ENCODE results near the gene COA3. TPM values are rescaled to one million over a fixed set of nuclear protein-coding genes. Genes with fewer than 3 reads are reported as not detected.
A peak's percentile ranks its signal among the peaks of the same experiment; 100 is the strongest.

COA3 gene
- total and polyA plus RNA-seq, 2 experiments from 2014 or later, result 81.2 to 138 TPM

DNA sequence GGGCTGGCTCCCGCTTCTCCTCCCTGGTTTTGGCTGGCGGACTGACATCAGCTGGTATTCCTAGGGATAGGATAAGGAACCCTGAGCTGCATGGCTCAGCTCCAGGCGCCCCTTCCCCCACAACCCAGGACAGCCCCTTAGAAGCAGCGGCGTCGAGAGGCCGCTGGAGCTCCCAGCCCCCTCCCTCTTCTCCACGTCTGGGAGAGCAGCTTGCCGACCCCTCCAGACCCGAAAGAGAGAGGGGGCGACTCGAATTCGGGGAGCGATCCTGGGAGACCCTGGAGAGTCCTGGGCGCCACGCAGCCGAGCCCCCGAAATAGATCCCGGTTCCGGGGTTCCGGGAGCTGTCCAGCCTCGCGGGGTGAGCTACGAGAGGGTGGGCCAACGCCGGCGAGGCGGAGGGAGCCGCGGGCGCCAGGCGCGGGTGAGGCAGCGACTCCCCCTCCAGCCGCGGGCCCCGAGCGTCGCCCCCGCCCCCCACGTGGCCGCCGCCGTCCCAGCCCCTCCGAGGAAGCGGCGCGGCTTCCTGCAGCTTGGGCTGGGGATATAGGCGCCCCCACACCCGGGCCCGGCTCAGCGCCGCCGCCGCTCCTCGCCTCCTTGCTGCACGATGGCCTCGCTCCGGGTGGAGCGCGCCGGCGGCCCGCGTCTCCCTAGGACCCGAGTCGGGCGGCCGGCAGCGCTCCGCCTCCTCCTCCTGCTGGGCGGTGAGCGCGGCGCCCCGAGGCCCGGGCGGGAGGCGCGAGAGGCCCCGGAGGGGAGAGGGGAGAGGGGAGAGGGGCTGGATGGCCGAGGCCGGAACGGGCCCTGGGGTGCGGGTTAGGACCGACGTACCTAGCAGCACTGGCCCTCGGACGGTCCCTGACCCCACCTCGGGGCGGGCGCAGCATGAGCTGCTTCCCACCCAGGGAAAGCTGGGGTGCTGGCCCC is 37.6 kb downstream of the COA3 start, which contains the start of gene RAMP2:
Gene RAMP2, plus strand, starts transcription at position 576 of the 930 bp plus-strand sequence. Its CDS starts 35 bp downstream, at position 611.
- H3K27me3 ChIP-seq (ENCODE audit: insufficient read depth), result peaks cover 40% of the 10 kb centered on the region
- H3K27ac ChIP-seq (ENCODE audit: low read depth), result no peak within 1 kb of the TSS
- Mint-ChIP-seq H3K27ac (no peak within 1 kb of the TSS), H3K4me1 (peaks cover 24% of the 10 kb centered on the region), H3K4me3 (peak within 1 kb of the TSS; percentile 68), H3K27me3 (ENCODE audit: insufficient read depth, low read depth, poor library complexity) (peaks cover 41% of the 10 kb centered on the region), H3K36me3 (ENCODE audit: low read depth) (no peaks in the 10 kb centered on the region), H3K9me3 (no peaks in the 10 kb centered on the region)
- H3K79me2 ChIP-seq (replicated peaks; ENCODE audit: insufficient read depth), result no peaks in the 10 kb centered on the region
- H3F3A ChIP-seq (replicated peaks; ENCODE audit: low read depth), result no peaks in the 10 kb centered on the region; the same call in 1 of the 2 replicates
- H2AFZ ChIP-seq, result peak within 1 kb of the TSS; percentile 97
- H4K20me1 ChIP-seq (replicated peaks; ENCODE audit: insufficient read depth), result no peaks in the 10 kb centered on the region
- no peaks in the 10 kb centered on the region; the same call in 1 of the 2 replicates for H3K36me3 ChIP-seq (ENCODE audit: insufficient read depth)
- no peaks in the 10 kb centered on the region for H3K9me2 ChIP-seq (ENCODE audit: insufficient read depth)
- DNase-seq (ENCODE audit: low spot score), result peak; percentile 73
- TF ChIP-seq, protein P1, sequence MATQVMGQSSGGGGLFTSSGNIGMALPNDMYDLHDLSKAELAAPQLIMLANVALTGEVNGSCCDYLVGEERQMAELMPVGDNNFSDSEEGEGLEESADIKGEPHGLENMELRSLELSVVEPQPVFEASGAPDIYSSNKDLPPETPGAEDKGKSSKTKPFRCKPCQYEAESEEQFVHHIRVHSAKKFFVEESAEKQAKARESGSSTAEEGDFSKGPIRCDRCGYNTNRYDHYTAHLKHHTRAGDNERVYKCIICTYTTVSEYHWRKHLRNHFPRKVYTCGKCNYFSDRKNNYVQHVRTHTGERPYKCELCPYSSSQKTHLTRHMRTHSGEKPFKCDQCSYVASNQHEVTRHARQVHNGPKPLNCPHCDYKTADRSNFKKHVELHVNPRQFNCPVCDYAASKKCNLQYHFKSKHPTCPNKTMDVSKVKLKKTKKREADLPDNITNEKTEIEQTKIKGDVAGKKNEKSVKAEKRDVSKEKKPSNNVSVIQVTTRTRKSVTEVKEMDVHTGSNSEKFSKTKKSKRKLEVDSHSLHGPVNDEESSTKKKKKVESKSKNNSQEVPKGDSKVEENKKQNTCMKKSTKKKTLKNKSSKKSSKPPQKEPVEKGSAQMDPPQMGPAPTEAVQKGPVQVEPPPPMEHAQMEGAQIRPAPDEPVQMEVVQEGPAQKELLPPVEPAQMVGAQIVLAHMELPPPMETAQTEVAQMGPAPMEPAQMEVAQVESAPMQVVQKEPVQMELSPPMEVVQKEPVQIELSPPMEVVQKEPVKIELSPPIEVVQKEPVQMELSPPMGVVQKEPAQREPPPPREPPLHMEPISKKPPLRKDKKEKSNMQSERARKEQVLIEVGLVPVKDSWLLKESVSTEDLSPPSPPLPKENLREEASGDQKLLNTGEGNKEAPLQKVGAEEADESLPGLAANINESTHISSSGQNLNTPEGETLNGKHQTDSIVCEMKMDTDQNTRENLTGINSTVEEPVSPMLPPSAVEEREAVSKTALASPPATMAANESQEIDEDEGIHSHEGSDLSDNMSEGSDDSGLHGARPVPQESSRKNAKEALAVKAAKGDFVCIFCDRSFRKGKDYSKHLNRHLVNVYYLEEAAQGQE (IDR thresholded peaks at IDR 0.05; ENCODE audit: unreplicated experiment), result peak; percentile 70
- TF ChIP-seq EZH2 (IDR thresholded peaks at IDR 0.05; ENCODE audit: low read depth, unreplicated experiment), result no peak
- peak within 1 kb of the TSS; percentile 96 for H3K4me2 ChIP-seq
- H3K4me3 ChIP-seq, result peak within 1 kb of the TSS; percentile 80
- ATAC-seq, result peak; percentile 74
- peaks cover 15% of the 10 kb centered on the region; the same call in 1 of the 2 replicates for H3K4me1 ChIP-seq (ENCODE audit: insufficient read depth)

DNA sequence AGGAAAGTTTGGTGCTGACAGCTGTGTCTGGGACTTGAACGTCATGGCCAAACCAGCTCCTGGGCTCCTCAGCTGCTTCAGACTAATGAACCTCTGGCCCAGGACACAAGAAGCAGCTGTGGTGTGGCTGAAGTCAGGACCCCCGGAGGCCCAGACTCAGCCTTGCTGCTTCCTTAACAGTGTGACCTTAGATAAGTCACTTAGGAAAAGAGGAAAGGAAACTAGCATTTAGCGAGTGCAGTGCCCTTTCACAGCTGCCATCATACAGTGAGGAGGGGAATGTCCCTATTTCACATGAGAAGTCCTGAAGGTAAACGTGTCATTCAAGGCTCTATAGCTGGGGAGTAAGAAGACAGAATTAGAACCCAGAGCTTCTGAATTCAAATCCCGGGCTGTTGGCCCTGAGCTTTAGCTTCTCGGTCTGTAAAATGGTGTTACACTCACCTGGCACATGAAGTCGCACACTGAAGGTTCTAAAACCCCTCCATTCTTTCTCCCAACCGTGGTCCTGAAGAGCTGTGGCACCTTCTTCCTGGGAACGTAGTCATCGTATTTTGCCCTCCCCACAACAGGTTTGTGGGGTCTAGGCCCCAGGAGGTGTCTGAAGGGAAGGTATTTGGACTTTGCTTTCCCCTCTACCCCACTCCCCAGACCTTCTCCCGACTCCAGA is 38.4 kb downstream of the COA3 start:
- Mint-ChIP-seq H3K27me3 (ENCODE audit: insufficient read depth, low read depth, poor library complexity) (peaks cover 41% of the 10 kb centered on the region), H3K27ac (no peak overlapping the region), H3K4me3 (peak overlapping the region; percentile 68), H3K9me3 (no peaks in the 10 kb centered on the region), H3K36me3 (ENCODE audit: low read depth) (no peaks in the 10 kb centered on the region), H3K4me1 (peaks cover 24% of the 10 kb centered on the region)
- H3F3A ChIP-seq (replicated peaks; ENCODE audit: low read depth), result no peaks in the 10 kb centered on the region; the same call in 1 of the 2 replicates
- H3K4me1 ChIP-seq (ENCODE audit: insufficient read depth), result peaks cover 15% of the 10 kb centered on the region; the same call in 1 of the 2 replicates
- no peaks in the 10 kb centered on the region; the same call in 1 of the 2 replicates for H3K36me3 ChIP-seq (ENCODE audit: insufficient read depth)
- H3K27me3 ChIP-seq (ENCODE audit: insufficient read depth), result peaks cover 40% of the 10 kb centered on the region
- peak overlapping the region; percentile 80 for H3K4me3 ChIP-seq
- H3K79me2 ChIP-seq (replicated peaks; ENCODE audit: insufficient read depth), result no peaks in the 10 kb centered on the region
- no peak overlapping the region for H3K27ac ChIP-seq (ENCODE audit: low read depth)
- H3K4me2 ChIP-seq, result peak overlapping the region; percentile 96
- ATAC-seq (no peak), DNase-seq (ENCODE audit: low spot score) (no peak)
- H3K9me2 ChIP-seq (ENCODE audit: insufficient read depth), result no peaks in the 10 kb centered on the region
- H2AFZ ChIP-seq, result peak overlapping the region; percentile 97
- no peaks in the 10 kb centered on the region for H4K20me1 ChIP-seq (replicated peaks; ENCODE audit: insufficient read depth)
- TF ChIP-seq, protein P2, sequence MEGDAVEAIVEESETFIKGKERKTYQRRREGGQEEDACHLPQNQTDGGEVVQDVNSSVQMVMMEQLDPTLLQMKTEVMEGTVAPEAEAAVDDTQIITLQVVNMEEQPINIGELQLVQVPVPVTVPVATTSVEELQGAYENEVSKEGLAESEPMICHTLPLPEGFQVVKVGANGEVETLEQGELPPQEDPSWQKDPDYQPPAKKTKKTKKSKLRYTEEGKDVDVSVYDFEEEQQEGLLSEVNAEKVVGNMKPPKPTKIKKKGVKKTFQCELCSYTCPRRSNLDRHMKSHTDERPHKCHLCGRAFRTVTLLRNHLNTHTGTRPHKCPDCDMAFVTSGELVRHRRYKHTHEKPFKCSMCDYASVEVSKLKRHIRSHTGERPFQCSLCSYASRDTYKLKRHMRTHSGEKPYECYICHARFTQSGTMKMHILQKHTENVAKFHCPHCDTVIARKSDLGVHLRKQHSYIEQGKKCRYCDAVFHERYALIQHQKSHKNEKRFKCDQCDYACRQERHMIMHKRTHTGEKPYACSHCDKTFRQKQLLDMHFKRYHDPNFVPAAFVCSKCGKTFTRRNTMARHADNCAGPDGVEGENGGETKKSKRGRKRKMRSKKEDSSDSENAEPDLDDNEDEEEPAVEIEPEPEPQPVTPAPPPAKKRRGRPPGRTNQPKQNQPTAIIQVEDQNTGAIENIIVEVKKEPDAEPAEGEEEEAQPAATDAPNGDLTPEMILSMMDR (conservative IDR thresholded peaks at IDR 0.05; ENCODE audit: low read depth in 2 of 2), result no peak
- no peak for TF ChIP-seq POLR2AphosphoS5 (IDR thresholded peaks at IDR 0.05; ENCODE audit: low read depth)
- no peak for TF ChIP-seq EZH2 (IDR thresholded peaks at IDR 0.05; ENCODE audit: low read depth, unreplicated experiment)
- TF ChIP-seq, protein P3, sequence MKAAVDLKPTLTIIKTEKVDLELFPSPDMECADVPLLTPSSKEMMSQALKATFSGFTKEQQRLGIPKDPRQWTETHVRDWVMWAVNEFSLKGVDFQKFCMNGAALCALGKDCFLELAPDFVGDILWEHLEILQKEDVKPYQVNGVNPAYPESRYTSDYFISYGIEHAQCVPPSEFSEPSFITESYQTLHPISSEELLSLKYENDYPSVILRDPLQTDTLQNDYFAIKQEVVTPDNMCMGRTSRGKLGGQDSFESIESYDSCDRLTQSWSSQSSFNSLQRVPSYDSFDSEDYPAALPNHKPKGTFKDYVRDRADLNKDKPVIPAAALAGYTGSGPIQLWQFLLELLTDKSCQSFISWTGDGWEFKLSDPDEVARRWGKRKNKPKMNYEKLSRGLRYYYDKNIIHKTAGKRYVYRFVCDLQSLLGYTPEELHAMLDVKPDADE (IDR thresholded peaks at IDR 0.05), result no peak
- no peak for TF ChIP-seq STAT1 (IDR thresholded peaks at IDR 0.05; ENCODE audit: unreplicated experiment)

Measured in GM23338 (cell line).